Hepatocyte (in vitro differentiated cells): ENCODE results near the gene GADD45B.

ENCODE experiments used
- EZH2phosphoT487 ChIP-seq: fragments of 200-600 bp; sonication (generic); IDR thresholded peaks from one replicate; pipeline ENCODE4 v1.6.1; 2018; ENCODE audit warnings: antibody characterized with exemption, mild to moderate bottlenecking, low read depth, moderate library complexity; ENCODE audit not compliant: unreplicated experiment, severe bottlenecking
- TF ChIP-seq, protein P1 (sequence below): fragments of 200-600 bp; sonication (generic); IDR thresholded peaks from 2 replicates; pipeline ENCODE4 v1.5.1; 2016; ENCODE audit warnings: antibody characterized with exemption, mild to moderate bottlenecking; ENCODE audit not compliant: poor library complexity

DNA sequence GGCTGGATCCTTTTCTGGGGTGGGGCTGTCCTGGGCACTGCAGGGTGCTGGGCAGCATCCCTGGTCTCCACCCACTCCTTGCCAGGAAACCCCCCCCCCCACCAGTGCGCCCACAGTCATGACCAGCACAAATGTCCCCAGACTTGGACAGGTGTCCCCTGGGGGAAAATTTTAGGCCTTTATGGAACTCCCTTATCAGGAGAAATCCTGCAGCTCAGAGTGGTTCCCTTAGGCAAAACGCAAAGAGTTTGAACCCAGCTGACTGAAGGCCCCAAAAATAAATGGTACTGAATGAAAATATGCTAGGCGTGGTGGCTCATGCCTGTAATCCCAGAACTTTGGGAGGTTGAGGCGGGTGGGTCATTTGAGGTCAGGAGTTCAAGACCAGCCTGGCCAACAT, 51.8 kb downstream of the GADD45B start:
- no peak for TF ChIP-seq EZH2phosphoT487
- TF ChIP-seq, protein P1, sequence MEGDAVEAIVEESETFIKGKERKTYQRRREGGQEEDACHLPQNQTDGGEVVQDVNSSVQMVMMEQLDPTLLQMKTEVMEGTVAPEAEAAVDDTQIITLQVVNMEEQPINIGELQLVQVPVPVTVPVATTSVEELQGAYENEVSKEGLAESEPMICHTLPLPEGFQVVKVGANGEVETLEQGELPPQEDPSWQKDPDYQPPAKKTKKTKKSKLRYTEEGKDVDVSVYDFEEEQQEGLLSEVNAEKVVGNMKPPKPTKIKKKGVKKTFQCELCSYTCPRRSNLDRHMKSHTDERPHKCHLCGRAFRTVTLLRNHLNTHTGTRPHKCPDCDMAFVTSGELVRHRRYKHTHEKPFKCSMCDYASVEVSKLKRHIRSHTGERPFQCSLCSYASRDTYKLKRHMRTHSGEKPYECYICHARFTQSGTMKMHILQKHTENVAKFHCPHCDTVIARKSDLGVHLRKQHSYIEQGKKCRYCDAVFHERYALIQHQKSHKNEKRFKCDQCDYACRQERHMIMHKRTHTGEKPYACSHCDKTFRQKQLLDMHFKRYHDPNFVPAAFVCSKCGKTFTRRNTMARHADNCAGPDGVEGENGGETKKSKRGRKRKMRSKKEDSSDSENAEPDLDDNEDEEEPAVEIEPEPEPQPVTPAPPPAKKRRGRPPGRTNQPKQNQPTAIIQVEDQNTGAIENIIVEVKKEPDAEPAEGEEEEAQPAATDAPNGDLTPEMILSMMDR, result no peak
